ENCODE data around the gene TBC1D25. TPM values are rescaled to one million over a fixed set of nuclear protein-coding genes. Genes with fewer than 3 reads are reported as not detected.

Gene TBC1D25
- total and polyA plus RNA-seq, 2 of the 4 experiments (the other 2 are of a cell fraction), result 11.3 to 15.9 TPM

DNA sequence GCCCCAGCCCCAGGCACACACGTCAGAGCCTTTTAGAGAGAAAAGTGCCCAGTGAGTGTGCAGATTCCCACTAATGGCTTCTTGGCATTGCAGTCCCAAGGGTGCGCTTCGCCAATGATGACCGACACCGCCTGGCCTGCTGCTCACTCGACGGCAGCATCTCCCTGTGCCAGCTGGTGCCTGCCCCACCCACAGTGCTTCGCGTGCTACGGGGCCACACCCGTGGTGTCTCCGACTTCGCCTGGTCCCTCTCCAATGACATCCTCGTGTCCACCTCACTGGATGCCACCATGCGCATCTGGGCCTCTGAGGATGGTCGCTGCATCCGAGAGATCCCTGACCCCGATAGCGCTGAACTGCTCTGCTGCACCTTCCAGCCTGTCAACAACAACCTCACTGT lies 60.7 kb downstream of the TBC1D25 start:
- no peak overlapping the region for H2BK15ac ChIP-seq (ENCODE audit: low read depth, low read length)
- no peak overlapping the region for H2BK5ac ChIP-seq (ENCODE audit: low read depth, low read length, poor library complexity, severe bottlenecking)
- H3K18ac ChIP-seq (ENCODE audit: low read depth, low read length), result no peak overlapping the region
- no peak overlapping the region for H2BK120ac ChIP-seq (ENCODE audit: low read depth, low read length)
- no peak overlapping the region for H2AFZ ChIP-seq (replicated peaks; ENCODE audit: low read length, poor library complexity)
- H3K9me3 ChIP-seq (ENCODE audit: control insufficient read depth, insufficient read depth, low read length), result no peaks in the 10 kb centered on the region
- H3K23ac ChIP-seq (ENCODE audit: low read depth, low read length), result no peak overlapping the region
- no peak overlapping the region for H3K4ac ChIP-seq (ENCODE audit: low read depth, low read length)
- ChIA-PET POLR2A (ENCODE audit: unreplicated experiment) (no interaction called here), CTCF (no interaction called here)
- no peak overlapping the region for H3K27ac ChIP-seq (ENCODE audit: insufficient read depth, low read length)
- dilution Hi-C loops (cut with HindIII; ENCODE audit: low sequenced_read_pairs, unreplicated experiment), result no loop called here
- in situ Hi-C loops (cut with MboI; ENCODE audit: low sequenced_read_pairs), result no loop called here
- WGBS, 2 experiments (ENCODE audit: extremely low coverage in 2 of 2, insufficient read length in 1 of 2), result 85% methylated on average over 6 of the region's 19 CpGs; no CpG with 5 or more reads in 1 of the 2 experiments
- H4K8ac ChIP-seq (ENCODE audit: low read depth in 2 of 2, low read length in 2 of 2), result no peak overlapping the region
- H3K4me3 ChIP-seq (ENCODE audit: insufficient read depth, low read depth, low read length), result no peak overlapping the region
- H2AK9ac ChIP-seq (replicated peaks; ENCODE audit: low read depth, low read length, poor library complexity), result peak overlapping the region; percentile 37
- no peak overlapping the region for H3K56ac ChIP-seq (ENCODE audit: extremely low read depth, insufficient read depth, low read length)
- BruUV-seq (replicated peaks), result no TSS peak
- TF ChIP-seq MAFK (IDR thresholded peaks at IDR 0.05; ENCODE audit: low read depth, low read length) (no peak), SMC3 (IDR thresholded peaks at IDR 0.05; ENCODE audit: low read depth, low read length) (no peak), CEBPB (IDR thresholded peaks at IDR 0.05; ENCODE audit: low read depth, low read length) (no peak), RCOR1 (IDR thresholded peaks at IDR 0.05; ENCODE audit: insufficient replicate concordance, low read length) (no peak), RFX5 (IDR thresholded peaks at IDR 0.05; ENCODE audit: low read depth, low read length) (no peak)
- TF ChIP-seq, protein P1, sequence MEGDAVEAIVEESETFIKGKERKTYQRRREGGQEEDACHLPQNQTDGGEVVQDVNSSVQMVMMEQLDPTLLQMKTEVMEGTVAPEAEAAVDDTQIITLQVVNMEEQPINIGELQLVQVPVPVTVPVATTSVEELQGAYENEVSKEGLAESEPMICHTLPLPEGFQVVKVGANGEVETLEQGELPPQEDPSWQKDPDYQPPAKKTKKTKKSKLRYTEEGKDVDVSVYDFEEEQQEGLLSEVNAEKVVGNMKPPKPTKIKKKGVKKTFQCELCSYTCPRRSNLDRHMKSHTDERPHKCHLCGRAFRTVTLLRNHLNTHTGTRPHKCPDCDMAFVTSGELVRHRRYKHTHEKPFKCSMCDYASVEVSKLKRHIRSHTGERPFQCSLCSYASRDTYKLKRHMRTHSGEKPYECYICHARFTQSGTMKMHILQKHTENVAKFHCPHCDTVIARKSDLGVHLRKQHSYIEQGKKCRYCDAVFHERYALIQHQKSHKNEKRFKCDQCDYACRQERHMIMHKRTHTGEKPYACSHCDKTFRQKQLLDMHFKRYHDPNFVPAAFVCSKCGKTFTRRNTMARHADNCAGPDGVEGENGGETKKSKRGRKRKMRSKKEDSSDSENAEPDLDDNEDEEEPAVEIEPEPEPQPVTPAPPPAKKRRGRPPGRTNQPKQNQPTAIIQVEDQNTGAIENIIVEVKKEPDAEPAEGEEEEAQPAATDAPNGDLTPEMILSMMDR (conservative IDR thresholded peaks at IDR 0.05; ENCODE audit: low read depth, low read length), result no peak
- no peaks in the 10 kb centered on the region for H4K20me1 ChIP-seq (ENCODE audit: insufficient read depth, low read length)
- no peak overlapping the region for H2AK5ac ChIP-seq (ENCODE audit: low read depth, low read length)
- H3K4me2 ChIP-seq (ENCODE audit: low read depth, low read length), result no peak overlapping the region
- H4K91ac ChIP-seq (ENCODE audit: insufficient read depth, low read depth, low read length), result no peak overlapping the region
- H2BK20ac ChIP-seq (ENCODE audit: low read depth, low read length), result no peak overlapping the region
- no peaks in the 10 kb centered on the region for H3K9me1 ChIP-seq (ENCODE audit: insufficient read depth, low read length)
- peaks cover 28% of the 10 kb centered on the region for H3K36me3 ChIP-seq (ENCODE audit: control insufficient read depth, insufficient read depth, low read length)
- no peak overlapping the region for H3K14ac ChIP-seq (replicated peaks; ENCODE audit: low read depth, low read length)
- intact Hi-C loops (cut with micrococcal nuclease), result no loop called here
- no peak overlapping the region for H4K5ac ChIP-seq (ENCODE audit: low read depth, low read length)
- H3K4me1 ChIP-seq (ENCODE audit: control insufficient read depth, insufficient read depth, low read length), result 0 out of 2 replicates have a peak, but pooled peaks cover 1% of the 10 kb centered on the region
- no peak for ATAC-seq (ENCODE audit: low read depth)
- peaks cover 3 to 10% of the 10 kb centered on the region in 2 experiments; a peak in 2 of 4 replicates for H3K79me1 ChIP-seq (ENCODE audit: low read depth in 1 of 2, low read length in 2 of 2)
- no peaks in the 10 kb centered on the region for H3K27me3 ChIP-seq (ENCODE audit: control insufficient read depth, insufficient read depth, low read length)
- H3K9ac ChIP-seq (ENCODE audit: low read depth, low read length), result no peak overlapping the region
- DNase-seq, result no peak

All from IMR-90 (cell line).